Muscle layer of duodenum (tissue), 2 donors: ENCODE results near the gene B3GNT5.

Source experiments
- H3K27ac ChIP-seq: one replicate; pipeline ENCODE4 v1.7.0; 2013; ENCODE audit warnings: mild to moderate bottlenecking, low read length
- H3K27me3 ChIP-seq: one replicate; pipeline ENCODE4 v1.7.0; 2013; ENCODE audit warnings: low read depth, mild to moderate bottlenecking, control low read depth, low read length
- H3K36me3 ChIP-seq, 2 donors: one replicate each; pipeline ENCODE4 v1.7.0; 2013; ENCODE audit warnings: low read length in 2 of 2, control low read depth in 1 of 2, mild to moderate bottlenecking in 1 of 2; ENCODE audit not compliant: insufficient read depth in 2 of 2, control insufficient read depth in 1 of 2
- H3K4me1 ChIP-seq, 2 donors: one replicate each; pipeline ENCODE4 v1.7.0; 2013; ENCODE audit warnings: low read length in 2 of 2, mild to moderate bottlenecking in 2 of 2, control low read depth in 1 of 2, moderate library complexity in 1 of 2; ENCODE audit not compliant: insufficient read depth in 2 of 2, control insufficient read depth in 1 of 2
- H3K4me3 ChIP-seq, 2 donors: one replicate each; pipeline ENCODE4 v1.7.0; 2013; ENCODE audit warnings: low read length in 2 of 2, low read depth in 1 of 2, mild to moderate bottlenecking in 1 of 2
- H3K9me3 ChIP-seq, 2 donors: one replicate each; pipeline ENCODE4 v1.7.0; 2013; ENCODE audit warnings: low read length in 2 of 2, control low read depth in 1 of 2, mild to moderate bottlenecking in 1 of 2; ENCODE audit not compliant: control insufficient read depth in 1 of 2
- donor health status: healthy.

B3GNT5 gene

DNA sequence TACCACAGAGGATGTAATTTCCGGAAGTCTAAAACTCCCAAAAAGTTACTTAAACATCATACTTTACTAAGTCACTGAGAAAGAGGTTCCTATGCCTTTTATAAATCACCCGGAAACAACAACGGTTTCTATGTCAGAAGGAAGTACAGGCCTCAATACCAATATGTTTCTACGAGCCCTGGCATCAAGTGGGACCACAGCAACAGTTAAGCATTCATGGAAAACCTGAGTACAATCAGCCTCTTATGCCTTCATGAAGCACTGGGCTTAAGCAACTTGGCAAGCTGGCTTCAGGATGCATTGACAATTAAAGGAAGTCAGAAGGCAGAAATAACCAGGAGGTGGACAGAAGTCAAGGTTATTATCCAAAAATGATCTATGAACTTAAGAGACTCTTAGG, 19.1 kb upstream of the B3GNT5 start:
- Histone ChIP-seq H3K27me3 (no peaks in the 10 kb centered on the region), H3K4me1 (no peaks in the 10 kb centered on the region), H3K27ac (no peak overlapping the region), H3K9me3 (no peaks in the 10 kb centered on the region), H3K36me3 (no peaks in the 10 kb centered on the region), H3K4me3 (no peak overlapping the region)

GRCh38 chr3:183239046-183239445, 14.0 kb upstream of the B3GNT5 start:
- no peak overlapping the region for H3K4me3 ChIP-seq
- H3K4me1 ChIP-seq, result no peaks in the 10 kb centered on the region

GRCh38 chr3:183242431-183242830, 10.6 kb upstream of the B3GNT5 start:
- Histone ChIP-seq H3K4me3 (no peak overlapping the region), H3K4me1 (no peaks in the 10 kb centered on the region), H3K36me3 (no peaks in the 10 kb centered on the region), H3K27ac (no peak overlapping the region), H3K27me3 (no peaks in the 10 kb centered on the region), H3K9me3 (peaks cover 0 to 4% of the 10 kb centered on the region in 2 donors)

More at GRCh38 chr3:183239046-183239445, 14.0 kb upstream of the B3GNT5 start:
- Histone ChIP-seq H3K36me3 (no peaks in the 10 kb centered on the region), H3K9me3 (peaks cover 0 to 4% of the 10 kb centered on the region in 2 donors), H3K27ac (no peak overlapping the region), H3K27me3 (no peaks in the 10 kb centered on the region)

DNA sequence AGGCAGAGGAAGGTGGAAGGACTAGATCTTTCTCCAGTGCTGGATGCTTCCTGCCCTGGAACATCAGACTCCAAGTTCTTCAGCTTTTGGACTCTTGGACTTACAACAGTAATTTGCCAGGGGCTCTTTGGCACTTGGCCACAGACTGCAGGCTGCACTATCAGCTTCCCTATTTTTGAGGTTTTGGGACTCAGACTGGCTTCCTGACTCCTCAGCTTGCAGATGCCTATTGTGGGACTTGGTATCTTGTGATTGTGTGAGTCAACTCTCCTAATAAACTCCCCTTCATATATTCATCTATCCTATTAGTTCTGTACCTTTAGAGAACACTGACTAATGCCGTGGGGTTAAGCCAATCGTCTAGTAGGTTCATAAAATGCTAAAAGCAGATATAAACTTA, 8.8 kb upstream of the B3GNT5 start:
- H3K9me3 ChIP-seq, result peaks cover 0 to 4% of the 10 kb centered on the region in 2 donors
- H3K27ac ChIP-seq, result no peak overlapping the region
- no peaks in the 10 kb centered on the region for H3K36me3 ChIP-seq
- H3K4me3 ChIP-seq, result no peak overlapping the region
- H3K27me3 ChIP-seq, result no peaks in the 10 kb centered on the region
- no peaks in the 10 kb centered on the region for H3K4me1 ChIP-seq

- peaks cover 0 to 4% of the 10 kb centered on the region in 2 donors for H3K9me3 ChIP-seq
- peak overlapping the region; percentile 47 for H3K27ac ChIP-seq
Observed at GRCh38 chr3:183244981-183245476, 8.0 kb upstream of the B3GNT5 start.

GRCh38 chr3:183247011-183247589, 6.0 kb upstream of the B3GNT5 start:
- Histone ChIP-seq H3K4me1 (no peaks in the 10 kb centered on the region), H3K27me3 (no peaks in the 10 kb centered on the region), H3K27ac (no peak overlapping the region), H3K36me3 (no peaks in the 10 kb centered on the region), H3K4me3 (no peak overlapping the region), H3K9me3 (peaks cover 0 to 3% of the 10 kb centered on the region in 2 donors)

More at GRCh38 chr3:183244981-183245476, 8.0 kb upstream of the B3GNT5 start:
- Histone ChIP-seq H3K27me3 (no peaks in the 10 kb centered on the region), H3K4me3 (no peak overlapping the region), H3K4me1 (no peaks in the 10 kb centered on the region), H3K36me3 (no peaks in the 10 kb centered on the region)

DNA sequence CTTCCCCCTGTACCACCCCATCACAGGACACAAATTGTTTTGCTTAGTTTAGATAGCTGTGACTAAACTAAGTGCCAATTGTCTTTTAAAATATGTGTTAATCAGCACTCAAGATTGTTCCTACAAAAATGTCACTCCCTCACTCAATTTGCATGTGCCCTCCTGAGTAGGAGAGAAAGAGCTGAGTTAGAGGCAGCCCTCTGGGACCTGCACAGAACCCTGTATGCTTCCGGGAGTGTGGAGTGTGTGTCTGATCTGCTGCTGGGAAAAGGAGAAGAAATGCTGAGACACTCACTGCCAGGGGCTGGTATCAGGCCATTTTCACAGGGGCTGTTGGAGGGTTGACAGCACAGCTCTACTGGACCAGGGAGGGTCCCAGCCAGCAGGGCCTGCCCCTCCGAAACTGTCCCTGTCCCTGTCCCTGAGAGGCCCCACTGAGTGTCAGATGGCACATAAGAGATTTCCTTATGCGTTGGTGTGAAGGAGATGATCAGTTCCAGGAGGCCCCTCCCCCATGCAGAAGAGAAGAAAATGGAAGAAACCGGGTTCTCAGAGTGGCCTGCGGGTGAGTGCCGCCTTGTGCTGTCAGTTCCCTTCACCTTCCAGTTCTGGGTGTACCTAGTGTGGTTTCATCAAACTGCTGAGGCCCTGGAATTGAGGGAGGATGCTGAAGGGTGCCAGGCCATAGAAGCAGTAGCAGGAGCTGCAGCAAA, 3.9 kb upstream of the B3GNT5 start:
- H3K27me3 ChIP-seq, result no peaks in the 10 kb centered on the region
- H3K4me3 ChIP-seq, result no peak overlapping the region
- peaks cover 0 to 3% of the 10 kb centered on the region in 2 donors for H3K4me1 ChIP-seq
- no peak overlapping the region for H3K27ac ChIP-seq
- no peaks in the 10 kb centered on the region for H3K36me3 ChIP-seq
- no peaks in the 10 kb centered on the region for H3K9me3 ChIP-seq

DNA sequence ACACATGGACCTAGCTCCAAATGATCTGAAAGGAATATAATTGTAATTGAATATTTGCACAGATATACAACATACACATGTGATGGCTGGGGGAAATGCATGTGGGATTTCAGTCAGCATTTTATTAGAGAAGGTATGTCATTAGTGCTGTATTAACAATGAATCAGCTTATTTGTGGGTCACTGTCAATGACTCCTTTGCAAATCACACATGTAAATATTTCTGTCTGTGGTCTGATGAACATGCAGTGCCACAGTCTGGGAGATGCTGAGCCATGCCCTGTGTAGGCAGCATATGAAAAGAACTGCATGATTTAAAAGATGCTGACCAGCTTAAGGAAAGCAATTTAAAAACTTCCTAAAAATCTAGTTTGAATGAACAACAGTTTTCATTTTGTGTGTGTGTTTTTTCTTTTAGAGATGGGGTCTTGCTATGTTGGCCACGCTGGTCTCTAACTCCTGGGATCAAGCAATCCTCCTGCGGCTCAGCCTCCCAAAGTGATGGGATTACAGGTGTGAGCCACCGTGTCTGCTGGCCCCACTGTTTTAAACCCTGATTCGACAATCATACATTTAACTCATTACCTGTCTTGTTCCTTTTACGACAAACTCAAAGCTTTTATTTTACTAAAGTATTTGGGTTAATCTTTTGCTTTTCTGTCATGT, 803 bp upstream of the B3GNT5 start:
- peak overlapping the region; percentile 52 for H3K27ac ChIP-seq

GRCh38 chr3:183253528-183254486, 754 bp downstream of the B3GNT5 start:
- H3K9me3 ChIP-seq, result no peaks in the 10 kb centered on the region
- H3K27ac ChIP-seq, result peak overlapping the region; percentile 95
- H3K36me3 ChIP-seq, result no peaks in the 10 kb centered on the region
- peaks cover 0 to 9% of the 10 kb centered on the region in 2 donors for H3K4me1 ChIP-seq
- H3K4me3 ChIP-seq, result peak overlapping the region; percentile 83 to 87
- H3K27me3 ChIP-seq, result no peaks in the 10 kb centered on the region

More for the DNA sequence above, 803 bp upstream of the B3GNT5 start:
- Histone ChIP-seq H3K9me3 (no peaks in the 10 kb centered on the region), H3K36me3 (no peaks in the 10 kb centered on the region), H3K27me3 (no peaks in the 10 kb centered on the region), H3K4me3 (peak overlapping the region in 1 of 2 donors; percentile 87), H3K4me1 (peaks cover 0 to 3% of the 10 kb centered on the region in 2 donors)

DNA sequence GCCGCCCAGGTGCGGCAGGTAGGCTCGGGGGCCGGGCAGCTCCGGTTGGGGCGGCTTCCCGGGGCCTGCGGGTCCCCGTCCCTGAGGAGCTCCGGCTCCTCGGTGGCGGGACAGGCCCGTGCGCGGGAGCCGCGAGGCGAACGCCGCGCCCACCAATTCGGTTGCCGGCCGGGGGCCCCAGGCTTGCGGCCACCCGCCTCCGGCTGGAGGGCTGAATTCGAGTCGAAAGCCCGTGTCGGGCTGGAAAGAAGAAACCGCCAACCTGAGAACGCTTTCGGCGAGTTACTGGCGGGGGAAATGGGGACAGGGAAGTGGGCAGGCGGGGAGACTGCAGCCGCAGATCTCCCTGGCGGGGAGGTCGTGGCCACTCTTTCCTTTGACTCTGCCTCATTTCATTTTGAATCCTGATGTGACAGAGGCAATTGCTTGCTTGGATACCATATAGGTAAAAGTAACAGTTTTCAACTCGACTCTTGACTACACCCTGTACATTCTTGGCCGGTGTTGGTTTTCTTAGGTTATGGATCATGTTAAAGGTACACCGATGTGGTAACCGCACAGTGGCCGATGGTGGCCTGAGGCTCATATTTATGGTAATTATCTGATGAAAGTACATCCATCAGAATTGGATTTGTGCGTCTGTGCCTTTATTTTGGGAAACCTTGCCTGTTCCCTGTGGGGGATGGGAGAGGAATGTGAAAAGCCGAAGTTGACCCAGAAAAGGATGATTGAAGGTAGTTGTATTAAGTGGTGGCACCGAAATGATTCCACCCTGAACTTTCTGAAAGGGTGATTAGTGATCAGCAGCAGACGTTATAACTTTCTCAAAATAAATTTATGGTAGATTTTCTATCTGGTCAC, 1.7 kb downstream of the B3GNT5 start:
- no peaks in the 10 kb centered on the region for H3K36me3 ChIP-seq
- peaks cover 7 to 9% of the 10 kb centered on the region in 2 donors for H3K4me1 ChIP-seq
- H3K4me3 ChIP-seq, result peak overlapping the region; percentile 62 to 87
- no peaks in the 10 kb centered on the region for H3K9me3 ChIP-seq
- H3K27me3 ChIP-seq, result no peaks in the 10 kb centered on the region
- H3K27ac ChIP-seq, result peak overlapping the region; percentile 84
